HCT116 (cell line): Measurements from ENCODE around the gene MTHFR. TPM values are rescaled to one million over a fixed set of nuclear protein-coding genes. Genes with fewer than 3 reads are reported as not detected.

Source experiments
- total RNA-seq: library from RNA; stranded (reverse); gene quantifications from one replicate; pipeline ENCODE4 v1.2.1, GENCODE V29; 2021; ENCODE audit not compliant: unreplicated experiment

Gene MTHFR
- total RNA-seq, 1 experiment from 2014 or later: 20.9 TPM

Other genes with a start within 250 kb of the MTHFR start
- gene FBXO2, start 151.5 kb downstream of the MTHFR start, total RNA-seq: 81.1 TPM
- gene FBXO44, start 151.1 kb downstream of the MTHFR start, total RNA-seq: 60.9 TPM
- gene FBXO6, start 141.8 kb downstream of the MTHFR start, total RNA-seq: 22.8 TPM
- 93.8 TPM for gene MAD2L2, start 124.8 kb downstream of the MTHFR start, total RNA-seq
- gene DRAXIN, start 114.3 kb downstream of the MTHFR start, total RNA-seq: 0.47 TPM
- 49.0 TPM for gene AGTRAP, start 69.8 kb downstream of the MTHFR start, total RNA-seq
- 0.12 TPM for gene C1orf167, start 43.8 kb downstream of the MTHFR start, total RNA-seq
- gene CLCN6, start 227 bp upstream of the MTHFR start, total RNA-seq: 13.7 TPM
- not detected for gene NPPA, start 41.8 kb upstream of the MTHFR start, total RNA-seq
- gene NPPB, start 53.0 kb upstream of the MTHFR start, total RNA-seq: not detected
- 61.9 TPM for gene KIAA2013, start 120.5 kb upstream of the MTHFR start, total RNA-seq
- gene PLOD1, start 128.8 kb upstream of the MTHFR start, total RNA-seq: 175 TPM
- 83.0 TPM for gene MFN2, start 174.5 kb upstream of the MTHFR start, total RNA-seq
- 39.6 TPM for gene MIIP, start 213.5 kb upstream of the MTHFR start, total RNA-seq